Measurements from ENCODE around the gene SURF6.

- no peak for TF ChIP-seq EZH2phosphoT487 (IDR thresholded peaks at IDR 0.05; ENCODE audit: unreplicated experiment)
- TF ChIP-seq CTCF (conservative IDR thresholded peaks at IDR 0.05; ENCODE audit: low read depth in 2 of 2) = no peak
- no peak for TF ChIP-seq CREB1 (CRISPR knock-in tag; IDR thresholded peaks at IDR 0.05; ENCODE audit: low read depth)
- TF ChIP-seq EZH2 (IDR thresholded peaks at IDR 0.05; ENCODE audit: low read depth, unreplicated experiment) = no peak
- TF ChIP-seq POLR2AphosphoS5 (IDR thresholded peaks at IDR 0.05; ENCODE audit: low read depth) = no peak
- TF ChIP-seq ZNF331 (CRISPR knock-in tag; IDR thresholded peaks at IDR 0.05; ENCODE audit: low read depth) = no peak
- no peak for TF ChIP-seq JUNB (IDR thresholded peaks at IDR 0.05; ENCODE audit: unreplicated experiment)
- no peak for TF ChIP-seq REST (IDR thresholded peaks at IDR 0.05; ENCODE audit: unreplicated experiment)
- TF ChIP-seq ZNF114 (CRISPR knock-in tag; IDR thresholded peaks at IDR 0.05) = no peak
- no peak for TF ChIP-seq STAT1 (IDR thresholded peaks at IDR 0.05; ENCODE audit: unreplicated experiment)
- TF ChIP-seq ETS1 (IDR thresholded peaks at IDR 0.05) = no peak
- TF ChIP-seq NANOG (IDR thresholded peaks at IDR 0.05; ENCODE audit: borderline replicate concordance) = no peak
Observed at GRCh38 chr9:133309608-133310007, 26.4 kb downstream of the SURF6 start.
